SK-N-MC (cell line): ENCODE data around the gene CCR5AS.

Source experiments
- EZH2 ChIP-seq: fragments of 200-600 bp; sonication (generic); IDR thresholded peaks from one replicate; pipeline ENCODE4 v1.6.1; 2017; ENCODE audit warnings: antibody characterized with exemption
- POLR2AphosphoS5 ChIP-seq: IDR thresholded peaks from 2 replicates; pipeline ENCODE4 v1.6.1; 2012; ENCODE audit warnings: mild to moderate bottlenecking, low read depth, low read length, borderline replicate concordance

DNA sequence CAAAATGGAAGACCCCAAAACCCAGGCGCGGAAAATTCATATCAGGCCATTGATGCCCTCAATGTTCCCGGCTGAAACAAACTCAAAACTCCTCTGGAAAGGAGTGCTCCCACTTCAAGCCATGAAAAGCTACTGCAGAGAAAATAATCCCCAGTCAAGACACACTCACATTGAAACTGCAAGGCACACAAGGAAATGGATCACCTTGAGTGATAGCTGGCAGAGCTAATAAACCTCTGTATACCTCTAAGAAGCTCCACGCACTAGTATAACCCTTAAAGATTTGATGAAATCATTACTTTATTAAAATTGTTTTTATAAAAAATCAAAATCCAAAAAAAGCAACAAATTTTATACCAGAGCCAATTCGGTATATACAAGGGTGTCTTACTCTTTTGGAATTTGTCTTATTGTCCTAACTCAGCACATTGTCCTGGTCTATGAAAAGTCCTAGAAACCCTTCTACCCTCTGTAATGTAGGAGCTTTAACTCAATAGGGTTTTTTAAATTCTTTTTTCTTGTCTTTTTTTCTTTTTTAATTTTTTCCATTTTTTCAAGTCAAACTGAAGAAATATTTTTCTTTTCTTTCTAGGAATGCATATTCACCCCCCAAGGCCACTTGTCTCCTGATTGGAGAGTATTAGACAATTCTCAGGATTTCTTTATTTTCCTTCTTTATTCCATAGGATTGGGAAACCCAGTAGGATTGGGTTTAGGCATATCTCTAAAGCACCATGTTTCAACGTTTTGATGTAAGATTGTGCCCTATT, 8.5 kb downstream of the CCR5AS start:
- TF ChIP-seq POLR2AphosphoS5 (no peak), EZH2 (no peak)
